H1 (cell line): ENCODE measurements around the gene LARP6. TPM values are rescaled to one million over a fixed set of nuclear protein-coding genes. Genes with fewer than 3 reads are reported as not detected.

Experiments
- CTCF ChIA-PET: fragments of 300-600 bp; sonication (Branson Sonifier 250); formaldehyde crosslinking; loops from one replicate; lab custom pipeline; 2021; ENCODE audit not compliant: partially characterized antibody; lab: Charles Lee
- POLR2A ChIA-PET: fragments of 300-600 bp; sonication (Branson Sonifier 250); formaldehyde crosslinking; loops from one replicate; lab custom pipeline; 2021; ENCODE audit warnings: inconsistent platforms; ENCODE audit not compliant: partially characterized antibody; lab: Charles Lee
- DNase-seq, 2 experiments: peaks; one replicate each; pipeline versions ENCODE4 v3.0.0 to v3.0.0-alpha.2; 2010 to 2022; ENCODE audit warnings: low spot score in 2 of 2, low read depth in 1 of 2, mixed read lengths in 1 of 2
- FAIRE-seq: peaks from 2 replicates; lab custom pipeline; 2011; peaks lifted over from hg19 to GRCh38; lab: Jason Lieb, UNC
- H2AFZ ChIP-seq: 2 replicates; pipeline ENCODE4 v1.8.1; 2012; ENCODE audit warnings: low read length, inconsistent platforms
- H2AK5ac ChIP-seq: 2 replicates; pipeline ENCODE4 v1.6.1; 2013; ENCODE audit warnings: low read depth, low read length
- H2BK120ac ChIP-seq: replicated peaks from 2 replicates; pipeline ENCODE3; 2013; ENCODE audit warnings: low read depth, low read length, inconsistent platforms
- H2BK12ac ChIP-seq: 2 replicates; pipeline ENCODE4 v1.6.1; 2013; ENCODE audit warnings: low read depth, low read length
- H2BK15ac ChIP-seq: 2 replicates; pipeline ENCODE4 v1.6.1; 2013; ENCODE audit warnings: low read length
- H2BK20ac ChIP-seq: 2 replicates; pipeline ENCODE4 v1.6.1; 2013; ENCODE audit warnings: low read length
- H2BK5ac ChIP-seq: 2 replicates; pipeline ENCODE4 v1.6.1; 2013; ENCODE audit warnings: low read depth, low read length
- H3K14ac ChIP-seq: 2 replicates; pipeline ENCODE4 v1.6.1; 2013; ENCODE audit warnings: inconsistent platforms; ENCODE audit not compliant: insufficient read length
- H3K18ac ChIP-seq: 2 replicates; pipeline ENCODE4 v1.6.1; 2013; ENCODE audit warnings: low read length; ENCODE audit errors: extremely low read depth
- H3K23ac ChIP-seq: 2 replicates; pipeline ENCODE4 v1.6.1; 2013; ENCODE audit warnings: inconsistent platforms; ENCODE audit not compliant: insufficient read length
- H3K23me2 ChIP-seq: 2 replicates; pipeline ENCODE4 v1.6.1; 2013; ENCODE audit warnings: low read depth, low read length
- H3K27ac ChIP-seq: 2 replicates; pipeline ENCODE4 v1.6.1; 2011; ENCODE audit warnings: low read depth, low read length, inconsistent platforms
- H3K27me3 ChIP-seq, 4 experiments: replicated peaks in 1 of 4; 1 replicate in 1 of 4; 2 replicates in 3 of 4; pipeline versions ENCODE4 v1.6.1 to v1.8.1; 2011 to 2013; ENCODE audit warnings: low read length in 3 of 4, mild to moderate bottlenecking in 3 of 4, inconsistent platforms in 2 of 4, mixed read lengths in 2 of 4, moderate library complexity in 1 of 4; ENCODE audit not compliant: control insufficient read depth in 3 of 4, insufficient read depth in 3 of 4; ENCODE audit errors: extremely low read depth in 1 of 4
- H3K36me3 ChIP-seq, 4 experiments: 2 replicates each; pipeline versions ENCODE4 v1.6.1 to v1.8.1; 2011 to 2013; ENCODE audit warnings: mild to moderate bottlenecking in 4 of 4, low read length in 3 of 4, moderate library complexity in 2 of 4, control low read depth in 1 of 4, inconsistent platforms in 1 of 4; ENCODE audit not compliant: insufficient read depth in 4 of 4, control insufficient read depth in 2 of 4
- H3K4ac ChIP-seq: replicated peaks from 2 replicates; pipeline ENCODE3; 2013; ENCODE audit warnings: low read length, low read depth, mixed read lengths, inconsistent platforms; ENCODE audit not compliant: insufficient read length
- H3K4me1 ChIP-seq, 4 experiments: replicated peaks in 1 of 4; 1 replicate in 1 of 4; 2 replicates in 3 of 4; pipeline versions ENCODE4 v1.6.1 to v1.8.1; 2011 to 2013; ENCODE audit warnings: low read length in 3 of 4, inconsistent platforms in 2 of 4, mixed read lengths in 1 of 4; ENCODE audit not compliant: insufficient read depth in 4 of 4, control insufficient read depth in 3 of 4
- H3K4me2 ChIP-seq, 2 experiments: 2 replicates each; pipeline versions ENCODE4 v1.6.1 to v1.8.1; 2011 to 2013; ENCODE audit warnings: low read depth in 2 of 2, low read length in 2 of 2, control low read depth in 1 of 2, inconsistent platforms in 1 of 2, mild to moderate bottlenecking in 1 of 2; ENCODE audit not compliant: insufficient read depth in 1 of 2
- H3K4me3 ChIP-seq, 4 experiments: fragments of 200-600, 300-600 bp in 1 of 4; sonication (generic), shearing (Covaris generic), sonication (Bioruptor Twin) in 1 of 4; 2 replicates each; pipeline versions ENCODE4 v1.5.1 to v1.8.1; 2011 to 2016; ENCODE audit warnings: low read length in 4 of 4, low read depth in 3 of 4, control low read depth in 2 of 4, inconsistent platforms in 2 of 4, mild to moderate bottlenecking in 2 of 4, mixed read lengths in 1 of 4, moderate library complexity in 1 of 4; ENCODE audit not compliant: insufficient read depth in 2 of 4; ENCODE audit errors: extremely low read depth in 1 of 4
- H3K56ac ChIP-seq: replicated peaks from 2 replicates; pipeline ENCODE3; 2013; ENCODE audit warnings: low read depth, mild to moderate bottlenecking, mixed read lengths, low read length, inconsistent platforms; ENCODE audit not compliant: insufficient read length
- H3K79me1 ChIP-seq: 2 replicates; pipeline ENCODE4 v1.6.1; 2013; ENCODE audit warnings: low read depth, low read length, control low read depth
- H3K79me2 ChIP-seq, 2 experiments: 2 replicates each; pipeline versions ENCODE4 v1.6.1 to v1.8.1; 2012 to 2013; ENCODE audit warnings: low read length in 2 of 2, mild to moderate bottlenecking in 2 of 2, inconsistent platforms in 1 of 2; ENCODE audit not compliant: insufficient read depth in 2 of 2, control insufficient read depth in 1 of 2
- H3K9ac ChIP-seq, 4 experiments: replicated peaks in 1 of 4; 1 replicate in 1 of 4; 2 replicates in 3 of 4; pipeline versions ENCODE4 v1.6.1 to v1.8.1; 2011 to 2013; ENCODE audit warnings: low read depth in 3 of 4, low read length in 3 of 4, control low read depth in 2 of 4, mild to moderate bottlenecking in 2 of 4, moderate library complexity in 2 of 4, inconsistent platforms in 1 of 4; ENCODE audit errors: extremely low read depth in 1 of 4
- H3K9me3 ChIP-seq, 2 experiments: 2 replicates each; pipeline versions ENCODE4 v1.6.1 to v1.8.1; 2012 to 2013; ENCODE audit warnings: mild to moderate bottlenecking in 2 of 2, moderate library complexity in 2 of 2, control low read depth in 1 of 2, inconsistent platforms in 1 of 2, low read depth in 1 of 2, low read length in 1 of 2, mixed read lengths in 1 of 2; ENCODE audit not compliant: insufficient read depth in 2 of 2
- H4K20me1 ChIP-seq, 2 experiments: replicated peaks in 1 of 2; 2 replicates each; pipeline versions ENCODE3 to v1.8.1; 2011 to 2013; ENCODE audit warnings: inconsistent platforms in 2 of 2, low read length in 2 of 2, mild to moderate bottlenecking in 1 of 2; ENCODE audit not compliant: insufficient read depth in 2 of 2, control insufficient read depth in 1 of 2
- H4K5ac ChIP-seq: 2 replicates; pipeline ENCODE4 v1.6.1; 2013; ENCODE audit warnings: low read length, low read depth, mixed read lengths, inconsistent platforms; ENCODE audit not compliant: insufficient read length
- H4K8ac ChIP-seq: 2 replicates; pipeline ENCODE4 v1.8.0; 2013; ENCODE audit warnings: mild to moderate bottlenecking, moderate library complexity, low read length, inconsistent platforms; ENCODE audit not compliant: insufficient read depth; ENCODE audit errors: extremely low read depth
- H4K91ac ChIP-seq: replicated peaks from 2 replicates; pipeline ENCODE3; 2013; ENCODE audit warnings: low read length, mixed read lengths, inconsistent platforms; ENCODE audit not compliant: insufficient read length
- CREB1 ChIP-seq: IDR thresholded peaks from 2 replicates; pipeline ENCODE4 v1.6.1; 2012; ENCODE audit warnings: inconsistent platforms
- HDAC6 ChIP-seq: IDR thresholded peaks from one replicate; pipeline ENCODE4 v1.7.1; 2012; ENCODE audit warnings: low read depth, mild to moderate bottlenecking, inconsistent platforms, low read length, moderate library complexity
- NANOG ChIP-seq: IDR thresholded peaks from 2 replicates; pipeline ENCODE4 v1.6.1; 2011; ENCODE audit warnings: low read length, low read depth, mild to moderate bottlenecking, inconsistent platforms; ENCODE audit not compliant: insufficient read depth, poor library complexity, severe bottlenecking
- POU5F1 ChIP-seq: IDR thresholded peaks from 2 replicates; pipeline ENCODE4 v1.6.1; 2011; ENCODE audit warnings: low read depth, mild to moderate bottlenecking, low read length, moderate library complexity
- RAD21 ChIP-seq, 2 experiments: IDR thresholded peaks in 1 of 2; conservative IDR thresholded peaks in 1 of 2; 2 replicates each; pipeline ENCODE4 v1.6.1; 2011; ENCODE audit warnings: low read depth in 2 of 2, low read length in 2 of 2, improper control_type of control experiment in 1 of 2, inconsistent platforms in 1 of 2, mild to moderate bottlenecking in 1 of 2, moderate library complexity in 1 of 2
- WGBS, 2 experiments: shearing (Covaris generic) in 1 of 2; methylation state at CpG; one replicate each; pipeline versions ENCODE4 v1.1.6 to v1.1.7; 2013 to 2015; ENCODE audit warnings: low lambda C conversion rate in 2 of 2, mixed read lengths in 2 of 2, inconsistent platforms in 1 of 2, low coverage in 1 of 2, missing lambda C conversion rate in 1 of 2; ENCODE audit not compliant: insufficient replicate concordance in 2 of 2, insufficient coverage in 1 of 2, insufficient read length in 1 of 2; ENCODE audit errors: extremely low coverage in 1 of 2, missing lambda C conversion rate in 1 of 2; 5-methylcytosine and 5-hydroxymethylcytosine counted together
- polyA plus RNA-seq, 7 experiments: library from polyadenylated mRNA; depleted of rRNA in 3 of 7; stranded (reverse) in 5 of 7; unstranded in 2 of 7; fragments of >200 nt in 5 of 7; fragments of 200-250 nt in 2 of 7; gene quantifications; 1 replicate in 5 of 7; 2 replicates in 1 of 7; 4 replicates in 1 of 7; pipeline versions ENCODE4 v1.2.1 to v1.2.3, GENCODE V29; 2011 to 2013; ENCODE audit warnings: missing spikeins in 2 of 7, mixed read lengths in 2 of 7
- total RNA-seq: library from RNA; stranded (reverse); fragmentation: NEBNext Ultra II Directional; extraction: Animal tissue kit (Norgen Biotek cat#: 25700); gene quantifications from 2 replicates; pipeline ENCODE4 v1.2.1, GENCODE V29; 2021

The LARP6 gene
- total and polyA plus RNA-seq, 2 of the 8 experiments (the other 6 are each of a cell fraction or from before 2014, with no cell fraction given) = 21.0 to 24.7 TPM

DNA sequence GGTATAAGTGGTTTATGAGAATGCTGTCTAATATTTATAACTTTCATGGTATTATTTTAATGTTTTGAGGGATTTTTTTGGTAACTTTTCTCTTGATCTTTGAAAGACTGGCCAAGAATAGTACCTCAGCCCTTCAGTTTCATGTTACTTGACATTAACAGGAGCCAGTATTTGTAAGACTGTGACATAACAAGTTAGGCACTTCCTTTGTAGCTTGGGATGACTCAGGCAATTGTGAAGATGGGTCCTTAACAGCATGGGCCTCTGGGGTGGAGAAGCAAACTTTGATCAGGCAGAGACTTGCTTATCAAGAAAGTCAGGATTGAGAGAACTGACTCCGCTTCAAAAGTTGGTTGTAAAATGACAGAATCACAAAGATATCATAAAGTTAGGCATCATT lies 48.1 kb upstream of the LARP6 start:
- Histone ChIP-seq H2AFZ (no peak overlapping the region), H3K36me3 (no peaks in the 10 kb centered on the region), H3K4me2 (no peak overlapping the region), H3K4ac (no peak overlapping the region), H3K79me1 (no peaks in the 10 kb centered on the region), H3K9me3 (no peaks in the 10 kb centered on the region), H4K8ac (no peak overlapping the region), H3K27me3 (no peaks in the 10 kb centered on the region), H2BK5ac (no peak overlapping the region), H3K56ac (no peak overlapping the region), H3K14ac (no peak overlapping the region), H3K4me3 (no peak overlapping the region), H3K23me2 (no peaks in the 10 kb centered on the region), H4K20me1 (no peaks in the 10 kb centered on the region), H4K91ac (no peak overlapping the region), H2AK5ac (no peak overlapping the region), H3K27ac (no peak overlapping the region), H4K5ac (no peak overlapping the region), H2BK120ac (no peak overlapping the region), H2BK15ac (no peak overlapping the region), H3K9ac (no peak overlapping the region), H3K23ac (no peak overlapping the region), H2BK20ac (no peak overlapping the region), H3K4me1 (peaks cover 0 to 3% (median 0%) of the 10 kb centered on the region in 4 experiments; a peak in 1 of 7 replicates), H2BK12ac (no peak overlapping the region), H3K79me2 (no peaks in the 10 kb centered on the region), H3K18ac (no peak overlapping the region)
- 94% methylated on average over 1 of the region's 1 CpG; no CpG with 5 or more reads in 1 of the 2 experiments for WGBS, 2 experiments
- ChIA-PET POLR2A (no interaction called here), CTCF (no interaction called here)
- no peak for FAIRE-seq
- DNase-seq = no peak
- TF ChIP-seq POU5F1 (no peak), HDAC6 (no peak), NANOG (no peak), CREB1 (no peak), RAD21 (IDR thresholded peaks at IDR 0.05 in 1 of 2, conservative IDR thresholded peaks at IDR 0.05 in 1 of 2; ENCODE audit: low read depth in 2 of 2, low read length in 2 of 2) (no peak)
